ENCODE measurements around the gene DSCAM.

The DSCAM gene

DNA sequence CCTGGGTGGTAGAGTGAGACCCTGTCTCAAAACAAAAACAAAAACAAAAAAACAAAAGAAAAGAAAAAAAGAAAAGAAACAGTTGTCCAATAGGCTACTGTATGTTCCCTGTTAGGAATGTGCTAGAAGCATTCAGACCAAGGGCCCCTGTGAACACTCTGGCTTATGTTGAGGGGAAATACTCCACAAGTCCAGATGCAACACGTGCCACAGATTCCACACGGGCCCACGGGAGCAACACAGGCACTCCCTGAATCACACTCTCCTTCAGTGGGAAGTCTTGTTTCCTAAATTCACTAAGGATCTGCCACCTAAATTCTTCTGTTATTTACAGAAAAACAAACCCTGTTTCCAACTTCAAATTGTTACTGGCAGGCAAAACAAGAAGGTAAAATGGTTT is 688.6 kb downstream of the DSCAM start:
- no peak for DNase-seq

DNA sequence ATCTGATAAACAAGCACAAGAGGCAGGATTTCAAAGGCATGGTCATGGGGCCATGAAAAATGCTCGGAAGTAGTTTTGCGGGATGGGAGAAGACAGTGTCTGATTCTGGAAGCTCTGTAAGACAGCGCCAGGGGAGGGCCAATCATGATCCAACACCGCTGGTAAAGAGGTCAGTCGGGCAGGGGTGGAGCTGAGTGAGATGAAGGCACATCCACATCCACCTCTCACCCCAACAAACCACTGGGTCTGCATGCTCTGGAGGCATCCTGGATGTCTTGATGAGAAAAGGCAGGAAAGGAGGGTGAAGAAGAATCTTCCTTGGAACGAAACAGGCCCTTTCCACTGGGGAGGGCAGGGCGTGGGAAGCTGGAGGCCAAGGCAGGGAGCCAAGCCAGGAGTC is 691.4 kb downstream of the DSCAM start:
- DNase-seq = no peak

- DNase-seq = no peak
Measured at GRCh38 chr21:40153351-40153750, 693.6 kb downstream of the DSCAM start.

DNA sequence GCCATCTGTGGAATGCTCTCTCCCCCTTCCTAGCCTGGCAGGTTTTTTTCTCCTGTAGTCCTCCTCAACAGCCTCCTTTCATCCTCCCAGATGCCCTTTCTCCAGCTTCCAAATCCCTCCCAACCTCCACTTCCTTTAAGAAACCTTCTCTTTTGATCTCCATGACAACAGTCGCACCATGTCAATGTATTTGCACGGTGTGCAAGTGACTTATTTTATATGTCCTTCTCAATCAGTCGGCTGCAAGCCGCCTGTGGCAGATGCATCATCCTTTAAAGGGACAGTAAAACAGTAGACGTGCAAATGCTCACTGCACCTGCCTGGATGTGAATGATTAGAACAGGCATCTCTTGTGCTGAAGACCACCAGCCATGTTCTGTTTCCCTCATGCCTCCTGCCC is 694.5 kb downstream of the DSCAM start:
- DNase-seq = no peak

- no peak for DNase-seq
Measured at GRCh38 chr21:40151611-40152010, 695.3 kb downstream of the DSCAM start.

DNA sequence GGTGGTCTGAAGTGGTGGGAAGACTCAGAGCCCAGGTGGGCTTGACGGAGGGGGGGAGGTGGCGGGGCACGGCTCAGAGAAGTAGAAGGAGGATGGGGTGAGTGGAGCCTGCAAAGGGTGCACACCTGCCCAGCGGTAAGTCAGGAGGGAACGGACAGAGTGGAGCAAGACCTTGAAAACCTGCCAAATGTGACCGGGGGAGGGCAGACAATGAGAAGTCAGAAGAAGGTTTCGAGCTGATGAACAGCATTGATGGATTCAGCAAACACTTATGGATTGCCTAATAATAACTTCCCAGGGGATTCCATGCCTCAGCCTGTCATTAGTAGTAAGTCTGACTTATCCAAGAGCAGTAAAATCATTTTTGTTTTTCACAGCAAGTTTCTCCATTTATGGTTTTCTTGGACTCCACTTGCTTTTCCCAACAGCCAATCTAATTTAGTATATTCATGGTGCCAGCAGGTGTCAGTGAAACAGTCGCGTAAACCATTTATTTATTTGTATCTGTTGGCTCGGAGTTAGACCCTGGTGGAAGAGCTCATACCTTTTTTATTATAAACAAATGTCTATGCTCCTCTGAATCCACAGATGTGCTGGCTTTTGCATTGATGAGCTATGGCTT is 700.6 kb downstream of the DSCAM start:
- no peak for DNase-seq

DNA sequence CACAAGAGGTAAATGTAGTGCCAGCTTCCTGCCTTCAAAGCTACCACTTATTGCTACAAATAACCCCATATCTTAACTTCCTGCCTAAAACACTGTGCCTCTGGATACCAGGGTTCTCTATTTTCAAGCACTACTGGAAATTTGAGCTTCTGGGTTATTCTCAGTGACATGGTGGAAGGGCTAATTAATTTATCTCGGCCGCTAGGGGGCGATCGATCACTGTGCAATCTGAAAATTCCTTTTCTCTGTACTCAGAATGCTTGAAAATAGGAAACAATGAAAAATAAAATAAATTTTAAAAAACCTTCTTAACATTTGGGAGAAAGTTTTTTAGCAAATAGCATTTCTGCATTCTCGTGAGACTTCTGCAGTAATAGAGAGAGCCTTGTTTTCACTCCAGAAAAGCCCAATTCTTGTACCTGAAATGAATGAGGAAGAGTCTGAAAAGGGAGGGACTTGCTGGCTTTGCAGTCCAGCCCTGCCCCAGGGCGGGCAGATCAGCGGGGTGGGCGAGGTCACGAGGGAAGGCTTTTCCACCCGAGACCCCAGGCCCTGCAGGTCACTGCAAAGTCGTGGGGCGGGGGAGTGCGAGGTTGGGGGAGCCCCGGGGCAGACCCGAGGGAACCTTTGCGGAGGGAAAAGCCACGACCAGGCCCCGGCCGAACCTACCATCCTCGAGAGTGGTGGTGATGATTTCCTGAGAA is 703.0 kb downstream of the DSCAM start:
- peak; percentile 30 for DNase-seq

GRCh38 chr21:40141621-40142020 is 705.3 kb downstream of the DSCAM start:
- DNase-seq = no peak

DNA sequence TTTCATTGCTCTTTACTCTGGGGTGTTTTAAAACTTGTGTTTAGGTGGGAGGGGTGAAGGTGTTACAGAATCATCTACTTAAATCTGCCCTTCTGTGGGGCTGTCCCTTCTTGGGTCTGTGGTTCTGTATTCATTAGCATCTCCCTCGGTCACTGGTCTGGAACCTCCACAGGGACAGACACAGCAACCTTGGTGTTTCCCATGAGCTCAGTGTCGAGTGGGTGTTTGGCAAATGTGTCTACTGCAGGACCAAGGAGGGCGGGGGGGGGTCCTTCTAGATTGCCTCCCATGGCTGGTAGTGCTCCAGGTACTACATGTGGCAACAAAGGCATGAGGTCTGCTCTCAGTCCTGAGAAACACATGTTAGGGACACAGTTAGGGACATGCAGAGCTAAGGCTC is 706.3 kb downstream of the DSCAM start:
- no peak for DNase-seq

GRCh38 chr21:40139636-40140035 is 707.3 kb downstream of the DSCAM start:
- DNase-seq = no peak

DNA sequence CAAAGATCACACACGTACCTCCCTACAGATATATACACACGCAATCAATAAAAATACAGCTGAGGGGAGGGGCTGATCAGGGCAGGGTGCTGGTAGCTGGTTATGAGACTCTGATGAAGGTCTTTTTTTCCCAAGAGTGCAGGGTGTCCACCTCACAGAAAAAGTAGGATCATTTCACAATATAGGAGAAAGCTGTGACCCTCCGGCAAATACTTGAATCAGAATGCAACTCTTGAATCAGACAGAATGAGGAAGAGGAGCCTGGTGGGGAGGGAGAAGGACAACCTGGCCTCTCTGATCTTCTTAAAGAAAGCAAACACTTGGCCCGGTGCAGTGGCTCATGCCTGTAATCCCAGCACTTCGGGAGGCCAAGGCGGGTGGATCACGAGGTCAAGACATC is 710.4 kb downstream of the DSCAM start:
- DNase-seq = no peak

DNA sequence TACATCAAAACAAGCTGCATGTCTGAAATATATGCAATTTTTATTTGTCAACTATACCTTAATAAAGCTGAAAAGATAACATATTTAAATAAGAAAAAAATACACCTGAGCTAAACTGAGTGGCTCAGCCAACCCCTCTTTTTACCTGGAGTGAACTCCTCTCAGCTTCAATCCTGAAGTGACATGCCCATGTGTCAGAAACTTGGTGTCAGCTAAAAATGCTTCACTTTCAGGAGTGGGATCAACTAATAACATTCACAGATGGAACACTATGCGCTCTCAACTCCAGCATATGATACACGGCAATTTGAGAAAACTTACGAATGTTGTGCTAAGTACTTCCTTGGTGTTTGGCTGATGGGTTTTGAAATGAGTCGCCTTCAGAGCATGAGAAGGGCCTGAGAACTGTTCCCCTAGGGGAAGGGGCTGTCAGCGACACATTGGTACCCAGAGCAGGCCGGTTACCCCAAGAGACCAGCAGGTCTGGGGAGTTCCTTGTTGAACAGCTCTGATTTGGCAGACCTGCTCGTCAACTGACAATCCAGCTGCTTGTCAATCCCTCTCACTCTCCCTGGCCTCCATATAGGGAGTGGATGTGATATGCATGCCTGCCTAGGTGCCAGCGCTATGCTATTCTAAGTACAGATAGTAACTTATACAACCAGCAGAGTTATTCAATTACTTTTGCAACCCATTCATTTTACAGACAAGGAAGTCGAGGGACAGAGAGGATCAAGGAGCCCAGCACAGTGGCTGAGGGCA is 712.0 kb downstream of the DSCAM start:
- DNase-seq = no peak

DNA sequence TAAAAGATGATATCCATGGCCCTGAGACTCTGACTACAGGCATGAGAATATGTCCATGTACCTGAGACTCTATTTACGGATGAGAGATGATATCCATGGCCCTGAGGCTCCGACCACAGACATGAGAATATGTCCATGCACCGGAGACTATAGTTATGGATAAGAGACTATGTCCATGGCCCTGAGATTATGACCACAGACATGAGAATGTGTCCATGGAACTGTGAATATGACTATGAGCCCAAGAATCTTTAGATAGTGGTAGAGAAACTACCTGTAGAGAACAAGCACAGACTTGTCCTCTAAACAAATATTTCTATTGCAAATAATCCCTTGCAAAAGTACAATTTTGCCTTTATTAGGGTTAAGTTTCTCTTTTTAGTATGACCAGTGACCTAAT is 716.5 kb downstream of the DSCAM start:
- no peak for DNase-seq

DNA sequence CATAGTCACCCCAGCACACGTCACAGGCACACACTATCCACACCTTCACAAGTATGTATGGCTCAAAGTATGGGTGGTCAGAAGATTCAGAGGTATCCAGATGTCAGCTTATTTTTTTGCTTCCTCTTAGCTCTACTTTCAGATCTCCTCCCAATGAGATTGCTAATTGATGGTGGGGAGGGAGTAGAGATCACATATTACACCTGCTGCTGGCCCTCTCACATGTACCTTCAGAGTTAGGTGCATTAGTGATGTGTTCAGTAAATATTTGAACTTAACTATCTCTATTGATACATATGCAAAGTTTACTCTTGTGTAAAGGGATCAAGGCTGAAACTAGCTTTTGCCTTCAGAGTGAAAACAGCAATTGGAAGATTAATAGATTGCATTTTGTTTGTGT is 717.1 kb downstream of the DSCAM start:
- DNase-seq = no peak

DNA sequence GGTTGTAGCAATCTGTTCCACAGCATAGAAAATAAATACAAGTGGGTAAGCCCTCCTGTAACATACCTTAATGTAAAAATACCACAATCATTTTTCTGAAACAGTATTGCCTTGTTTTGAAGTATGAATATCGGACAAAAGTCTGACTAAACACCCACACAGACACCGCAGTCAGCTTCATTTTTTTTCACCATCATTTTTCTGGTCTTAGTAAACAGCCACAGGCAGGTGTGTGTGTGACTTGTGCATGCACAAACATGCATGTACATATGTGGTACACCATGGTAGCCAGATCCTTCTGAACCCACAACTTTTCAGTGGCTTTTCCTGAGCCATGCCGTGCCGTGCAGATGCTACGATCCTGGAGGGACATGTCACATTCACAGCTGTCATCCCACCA is 718.1 kb downstream of the DSCAM start:
- DNase-seq = no peak

GRCh38 chr21:40120940-40121575 is 725.9 kb downstream of the DSCAM start:
- no peak for DNase-seq

- no peak for DNase-seq
Measured at GRCh38 chr21:40118527-40118926, 728.4 kb downstream of the DSCAM start.

- DNase-seq = no peak
Measured at GRCh38 chr21:40117236-40117635, 729.7 kb downstream of the DSCAM start.

GRCh38 chr21:40115775-40116174 is 731.2 kb downstream of the DSCAM start:
- no peak for DNase-seq

DNA sequence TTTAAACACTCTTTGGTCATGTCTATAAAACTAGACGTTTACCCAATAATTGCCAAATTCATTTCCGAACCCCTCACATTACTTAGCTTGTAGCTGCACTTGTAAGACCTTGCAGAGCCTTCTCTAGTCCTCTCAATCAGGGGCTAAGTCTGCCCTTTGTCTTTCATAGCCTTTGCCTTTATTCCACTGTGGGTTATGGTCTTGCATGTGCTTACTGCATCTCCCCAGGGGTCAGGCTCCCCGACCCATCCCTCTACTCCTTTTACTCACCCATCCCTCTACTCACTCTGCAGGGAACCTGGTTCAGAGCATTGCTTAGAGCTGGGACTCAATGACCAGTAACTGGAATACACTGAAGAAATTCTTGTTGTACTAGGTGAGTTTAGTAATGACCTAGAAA is 744.3 kb downstream of the DSCAM start:
- no peak for DNase-seq

DNA sequence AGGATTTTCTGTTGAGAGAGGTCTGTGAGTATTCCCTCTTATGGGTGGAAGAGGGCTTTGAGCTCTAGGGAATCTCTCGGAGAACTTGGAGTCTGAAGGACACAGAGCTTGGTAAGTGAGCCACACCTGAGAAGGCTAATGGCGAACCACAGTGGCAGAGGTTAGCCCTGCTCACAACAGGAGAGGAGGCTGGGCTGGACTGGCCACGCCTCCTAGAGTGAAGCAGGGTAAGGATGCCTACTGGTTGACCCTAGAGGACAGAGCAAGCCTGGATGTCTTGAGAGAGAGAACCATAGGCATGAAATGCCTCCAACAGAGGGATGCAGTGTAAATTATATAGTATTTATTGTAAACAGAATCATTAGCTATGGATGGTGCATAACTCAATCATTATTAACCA is 747.1 kb downstream of the DSCAM start:
- no peak for DNase-seq

- no peak for DNase-seq
Measured at GRCh38 chr21:40095477-40095876, 751.5 kb downstream of the DSCAM start.

DNA sequence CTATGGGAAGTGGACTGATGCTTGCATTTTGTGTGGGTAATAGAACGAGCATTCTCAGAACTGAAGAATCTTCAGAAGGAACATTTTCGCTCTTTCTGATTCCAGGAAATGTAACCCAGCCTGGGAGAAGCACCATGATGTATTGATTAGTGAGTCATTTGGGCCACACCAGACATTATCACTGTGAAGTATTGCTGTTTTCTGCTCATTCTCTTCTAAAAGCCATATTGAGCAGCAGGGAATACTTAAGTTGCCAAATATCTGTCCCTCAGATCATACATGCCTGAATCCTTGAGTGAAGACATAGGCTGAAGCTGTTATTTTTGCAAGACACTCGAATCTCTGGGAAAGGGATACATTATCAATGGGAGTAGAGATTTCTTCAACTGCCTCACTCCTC is 766.6 kb downstream of the DSCAM start:
- no peak for DNase-seq

DNA sequence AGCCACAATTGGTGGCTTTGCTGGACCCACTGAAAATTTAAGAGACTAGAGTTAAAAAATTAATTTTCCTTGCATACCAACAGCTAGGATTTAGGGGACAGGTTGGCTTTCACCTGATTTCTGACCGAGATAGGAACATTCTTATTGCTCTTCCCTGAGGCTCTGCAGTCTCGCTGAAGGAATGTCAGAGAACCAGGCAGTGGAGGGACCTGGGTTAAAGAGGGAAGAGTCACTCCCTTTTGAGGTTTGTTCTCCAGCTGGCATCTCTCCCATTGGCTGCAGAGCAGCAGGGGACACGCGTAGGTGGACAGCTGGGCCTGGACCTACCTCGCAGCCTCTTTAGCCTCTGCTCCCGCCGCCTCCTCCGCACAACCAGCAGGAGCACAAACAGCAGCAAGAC is 772.2 kb downstream of the DSCAM start:
- DNase-seq = no peak
